NCI-H2081 treated with DMSO at 0.1 percent for 48 hours (cell line): ENCODE data around the gene NFATC2.
"Not testable (repeated sequence)": the region's sequence is repeated elsewhere in the genome, so short reads cannot be mapped to it uniquely, and the experiment has no call there.

Source experiments
- DNase-seq: peaks from one replicate; lab custom pipeline; 2025; lab: John Stamatoyannopoulos, UW

NFATC2 gene

GRCh38 chr20:51470499-51470820, 72.1 kb downstream of the NFATC2 start:
- DNase-seq, result no peak

GRCh38 chr20:51469578-51470498, 72.7 kb downstream of the NFATC2 start:
- DNase-seq, result no peak

GRCh38 chr20:51469046-51469445, 73.5 kb downstream of the NFATC2 start:
- DNase-seq, result no peak

GRCh38 chr20:51468636-51469035, 73.9 kb downstream of the NFATC2 start:
- DNase-seq, result no peak

GRCh38 chr20:51467956-51468626, 74.4 kb downstream of the NFATC2 start:
- no peak for DNase-seq

GRCh38 chr20:51463998-51464397, 78.5 kb downstream of the NFATC2 start:
- no peak for DNase-seq

GRCh38 chr20:51463560-51463959, 79.0 kb downstream of the NFATC2 start:
- no peak for DNase-seq

- no peak for DNase-seq
Measured at GRCh38 chr20:51462566-51463276, 79.8 kb downstream of the NFATC2 start.

GRCh38 chr20:51461846-51462245, 80.7 kb downstream of the NFATC2 start:
- not testable (repeated sequence) for DNase-seq

- no peak for DNase-seq
Measured at GRCh38 chr20:51461306-51461705, 81.2 kb downstream of the NFATC2 start.

- DNase-seq, result no peak
Measured at GRCh38 chr20:51460569-51461265, 81.8 kb downstream of the NFATC2 start.

GRCh38 chr20:51460163-51460562, 82.4 kb downstream of the NFATC2 start:
- DNase-seq, result no peak

GRCh38 chr20:51458751-51459439, 83.6 kb downstream of the NFATC2 start:
- no peak for DNase-seq

- DNase-seq, result no peak
Measured at GRCh38 chr20:51457533-51457932, 85.0 kb downstream of the NFATC2 start.

GRCh38 chr20:51456511-51457509, 85.7 kb downstream of the NFATC2 start:
- DNase-seq, result no peak

- DNase-seq, result no peak
Measured at GRCh38 chr20:51454250-51454865, 88.2 kb downstream of the NFATC2 start.

- DNase-seq, result no peak
Measured at GRCh38 chr20:51452734-51453365, 89.7 kb downstream of the NFATC2 start.

GRCh38 chr20:51452091-51452613, 90.4 kb downstream of the NFATC2 start:
- DNase-seq, result no peak

- no peak for DNase-seq
Measured at GRCh38 chr20:51451484-51451883, 91.0 kb downstream of the NFATC2 start.
